ENCODE data around the gene RSPO3. TPM values are rescaled to one million over a fixed set of nuclear protein-coding genes. Genes with fewer than 3 reads are reported as not detected.
"Not testable (repeated sequence)": the region's sequence is repeated elsewhere in the genome, so short reads cannot be mapped to it uniquely, and the experiment has no call there.

RSPO3 gene
- total RNA-seq, 3 donors from 2014 or later: 1.5 to 12.0 (median 9.1) TPM

- DNase-seq (no peak), ATAC-seq (no peak)
- no peaks in the 10 kb centered on the region for H3K36me3 ChIP-seq (ENCODE audit: low read depth)
- H3K9me3 ChIP-seq: no peaks in the 10 kb centered on the region
- H3K4me1 ChIP-seq (ENCODE audit: low read depth): no peaks in the 10 kb centered on the region
- intact Hi-C loops (cut with DNase I, micrococcal nuclease): no loop called here
- H3K4me3 ChIP-seq: no peak overlapping the region
- no peak for TF ChIP-seq CTCF (IDR thresholded peaks at IDR 0.05)
These were observed 88.1 kb downstream of the RSPO3 start for GRCh38 chr6:127206531-127207095.

- H3K4me3 ChIP-seq: no peak overlapping the region
- no peak for TF ChIP-seq CTCF (IDR thresholded peaks at IDR 0.05)
- intact Hi-C loops (cut with DNase I, micrococcal nuclease): no loop called here
- DNase-seq: no peak
- no peak for ATAC-seq
- no peaks in the 10 kb centered on the region for H3K9me3 ChIP-seq
- H3K36me3 ChIP-seq (ENCODE audit: low read depth): no peaks in the 10 kb centered on the region
- H3K4me1 ChIP-seq (ENCODE audit: low read depth): no peaks in the 10 kb centered on the region
These were observed 89.2 kb downstream of the RSPO3 start for GRCh38 chr6:127207591-127208120.

- Histone ChIP-seq H3K36me3 (ENCODE audit: low read depth) (no peaks in the 10 kb centered on the region), H3K4me3 (no peak overlapping the region), H3K4me1 (ENCODE audit: low read depth) (no peaks in the 10 kb centered on the region), H3K9me3 (no peaks in the 10 kb centered on the region)
- no peak for TF ChIP-seq CTCF (IDR thresholded peaks at IDR 0.05)
- DNase-seq: no peak
- intact Hi-C loops (cut with DNase I, micrococcal nuclease): no loop called here
- no peak for ATAC-seq
These were observed 92.3 kb downstream of the RSPO3 start for GRCh38 chr6:127210725-127211124.

GRCh38 chr6:127212376-127212775 is 93.9 kb downstream of the RSPO3 start:
- Histone ChIP-seq H3K4me3 (no peak overlapping the region), H3K4me1 (ENCODE audit: low read depth) (no peaks in the 10 kb centered on the region), H3K36me3 (ENCODE audit: low read depth) (no peaks in the 10 kb centered on the region), H3K9me3 (no peaks in the 10 kb centered on the region)
- intact Hi-C loops (cut with DNase I, micrococcal nuclease): no loop called here
- no peak for TF ChIP-seq CTCF (IDR thresholded peaks at IDR 0.05)
- ATAC-seq: no peak
- DNase-seq: no peak

GRCh38 chr6:127214032-127214431 is 95.6 kb downstream of the RSPO3 start:
- ATAC-seq; H3K4me3 ChIP-seq; H3K9me3 ChIP-seq; H3K36me3 ChIP-seq (ENCODE audit: low read depth); DNase-seq; intact Hi-C loops (cut with DNase I, micrococcal nuclease); H3K4me1 ChIP-seq (ENCODE audit: low read depth): not testable (repeated sequence)

- DNase-seq; H3K9me3 ChIP-seq; ATAC-seq; H3K36me3 ChIP-seq (ENCODE audit: low read depth); intact Hi-C loops (cut with DNase I, micrococcal nuclease); H3K4me3 ChIP-seq; H3K4me1 ChIP-seq (ENCODE audit: low read depth): not testable (repeated sequence)
These were observed 96.1 kb downstream of the RSPO3 start for GRCh38 chr6:127214531-127214930.

- H3K4me1 ChIP-seq (ENCODE audit: low read depth): no peaks in the 10 kb centered on the region
- DNase-seq (no peak), ATAC-seq (no peak)
- H3K4me3 ChIP-seq: no peak overlapping the region
- no peaks in the 10 kb centered on the region for H3K9me3 ChIP-seq
- TF ChIP-seq CTCF (IDR thresholded peaks at IDR 0.05): no peak
- intact Hi-C loops (cut with DNase I, micrococcal nuclease): no loop called here
- no peaks in the 10 kb centered on the region for H3K36me3 ChIP-seq (ENCODE audit: low read depth)
These were observed 97.5 kb downstream of the RSPO3 start for GRCh38 chr6:127215931-127216330.

Data from mucosa of descending colon (tissue), 3 donors.